CD4-positive, alpha-beta memory T cell (primary cell): ENCODE results near the gene NUP160. TPM values are rescaled to one million over a fixed set of nuclear protein-coding genes. Genes with fewer than 3 reads are reported as not detected.
"Not testable (repeated sequence)": the region's sequence is repeated elsewhere in the genome, so short reads cannot be mapped to it uniquely, and the experiment has no call there.

ENCODE experiments used
- CTCF ChIA-PET: fragments of 350-600 bp; sonication (Branson Sonifier 250); formaldehyde crosslinking; loops from one replicate; lab custom pipeline; 2021; ENCODE audit warnings: inconsistent platforms; ENCODE audit not compliant: partially characterized antibody; lab: Charles Lee
- POLR2A ChIA-PET: fragments of 350-600 bp; sonication (Branson Sonifier 250); formaldehyde crosslinking; loops from one replicate; lab custom pipeline; 2021; ENCODE audit not compliant: partially characterized antibody; lab: Charles Lee
- DNase-seq, 5 donors: peaks; one replicate each; pipeline versions ENCODE4 v3.0.0 to v3.0.0-alpha.2; 2020 to 2022; ENCODE audit warnings: mixed read lengths in 1 of 5
- H3K27ac ChIP-seq: one replicate; pipeline ENCODE4 v1.7.0; 2013; ENCODE audit warnings: low read depth, low read length
- H3K27me3 ChIP-seq: 2 replicates; pipeline ENCODE4 v1.7.0; 2013; ENCODE audit warnings: mild to moderate bottlenecking, low read length, moderate library complexity; ENCODE audit not compliant: insufficient read depth
- H3K36me3 ChIP-seq: 2 replicates; pipeline ENCODE4 v1.7.0; 2013; ENCODE audit warnings: mild to moderate bottlenecking, low read length, moderate library complexity; ENCODE audit not compliant: insufficient read depth
- H3K4me1 ChIP-seq: 2 replicates; pipeline ENCODE4 v1.7.0; 2013; ENCODE audit warnings: mild to moderate bottlenecking, low read length, moderate library complexity; ENCODE audit not compliant: insufficient read depth
- H3K4me3 ChIP-seq, 2 donors: one replicate each; pipeline ENCODE4 v1.7.0; 2013; ENCODE audit warnings: low read length in 2 of 2, mild to moderate bottlenecking in 1 of 2
- H3K9me3 ChIP-seq, 2 donors: one replicate each; pipeline ENCODE4 v1.7.0; 2013; ENCODE audit warnings: low read length in 2 of 2, control low read depth in 1 of 2; ENCODE audit not compliant: control insufficient read depth in 1 of 2
- H3K27ac Mint-ChIP-seq, 7 donors: one replicate each; pipeline ENCODE4 v1.8.0; 2020 to 2021; ENCODE audit warnings: mixed read lengths in 7 of 7, mild to moderate bottlenecking in 6 of 7, inconsistent platforms in 3 of 7, moderate library complexity in 3 of 7
- H3K27me3 Mint-ChIP-seq, 2 donors: one replicate each; pipeline ENCODE4 v1.8.0; 2020 to 2021; ENCODE audit warnings: mixed read lengths in 2 of 2
- H3K36me3 Mint-ChIP-seq, 2 donors: one replicate each; pipeline ENCODE4 v1.8.0; 2020 to 2021; ENCODE audit warnings: mixed read lengths in 2 of 2, inconsistent platforms in 1 of 2, mild to moderate bottlenecking in 1 of 2
- H3K4me1 Mint-ChIP-seq, 4 donors: one replicate each; pipeline ENCODE4 v1.8.0; 2020 to 2021; ENCODE audit warnings: mixed read lengths in 4 of 4, mild to moderate bottlenecking in 1 of 4
- H3K4me3 Mint-ChIP-seq, 8 donors: one replicate each; pipeline ENCODE4 v1.8.0; 2020 to 2021; ENCODE audit warnings: mixed read lengths in 8 of 8, mild to moderate bottlenecking in 7 of 8, moderate library complexity in 6 of 8, inconsistent platforms in 3 of 8
- H3K9me3 Mint-ChIP-seq, 8 donors: one replicate each; pipeline ENCODE4 v1.8.0; 2020 to 2021; ENCODE audit warnings: mixed read lengths in 8 of 8, mild to moderate bottlenecking in 5 of 8, inconsistent platforms in 3 of 8, moderate library complexity in 1 of 8
- intact Hi-C: fragments of 100-400 bp; cut with micrococcal nuclease; formaldehyde crosslinking; loops from one replicate; pipeline ENCODE4 v1.15.1; 2023
- polyA plus RNA-seq, 2 donors: library from polyadenylated mRNA; unstranded; fragments of 300-500 nt; fragmentation: Illumina TruSeq; gene quantifications; one replicate each; pipeline ENCODE4 v1.2.3, GENCODE V29; 2021
- total RNA-seq, 2 experiments: library from RNA; stranded (reverse); gene quantifications; one replicate each; pipeline ENCODE4 v1.2.3, GENCODE V29; 2021

The NUP160 gene
- total and polyA plus RNA-seq, 4 experiments from 2014 or later = 35.6 to 62.2 (median 51.0) TPM

DNA sequence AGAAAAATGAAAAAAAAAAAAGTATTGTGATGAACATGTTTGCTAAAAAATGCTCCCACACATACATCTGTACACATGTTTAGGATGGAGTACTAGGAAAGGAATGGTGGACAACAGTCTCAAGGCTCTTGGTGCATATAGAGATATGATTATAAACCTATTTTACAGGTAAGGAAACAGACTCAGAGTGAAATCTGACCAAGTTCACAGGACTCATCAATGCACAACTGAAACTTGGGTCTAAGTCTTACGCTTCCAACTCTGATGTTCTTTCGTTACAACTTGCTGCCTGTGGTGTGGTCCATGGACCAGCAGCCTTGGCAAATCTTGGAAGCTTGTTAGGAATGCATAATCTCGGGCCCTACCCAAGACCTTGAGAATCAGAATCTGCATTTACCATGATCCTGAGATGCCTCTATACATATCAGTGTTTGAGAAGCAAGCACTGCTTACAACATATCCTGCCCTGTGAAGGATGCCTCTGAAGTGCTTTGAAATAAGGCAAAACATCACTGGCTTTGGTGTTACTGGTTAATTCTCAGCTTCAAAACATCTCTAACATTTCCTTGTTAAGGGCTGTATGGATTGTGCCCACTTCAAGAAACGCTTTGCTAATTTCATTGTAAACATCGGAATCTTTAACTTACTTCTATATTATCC is 39.9 kb upstream of the NUP160 start:
- intact Hi-C loops = no loop called here
- no peaks in the 10 kb centered on the region for H3K27me3 Mint-ChIP-seq
- H3K27ac Mint-ChIP-seq = peak overlapping the region in 6 of 7 donors; percentile 8 to 68 (median 54)
- Histone ChIP-seq H3K4me1 (peaks cover 61% of the 10 kb centered on the region), H3K27me3 (no peaks in the 10 kb centered on the region), H3K36me3 (no peaks in the 10 kb centered on the region), H3K4me3 (no peak overlapping the region), H3K9me3 (no peaks in the 10 kb centered on the region), H3K27ac (no peak overlapping the region)
- peaks cover 0 to 2% (median 0%) of the 10 kb centered on the region in 8 donors for H3K9me3 Mint-ChIP-seq
- H3K4me1 Mint-ChIP-seq = peaks cover 40 to 59% (median 52%) of the 10 kb centered on the region in 4 donors
- H3K4me3 Mint-ChIP-seq = peak overlapping the region in 5 of 8 donors; percentile 9 to 54 (median 40)
- POLR2A ChIA-PET = no interaction called here
- CTCF ChIA-PET = interaction anchor here (1.0 to 1.2 kb wide), 4 partner anchors 10 to 220 kb away, joined by 3 to 4 read pairs (median 3); no protein-coding TSS in a partner anchor
- no peaks in the 10 kb centered on the region for H3K36me3 Mint-ChIP-seq
- DNase-seq = no peak

DNA sequence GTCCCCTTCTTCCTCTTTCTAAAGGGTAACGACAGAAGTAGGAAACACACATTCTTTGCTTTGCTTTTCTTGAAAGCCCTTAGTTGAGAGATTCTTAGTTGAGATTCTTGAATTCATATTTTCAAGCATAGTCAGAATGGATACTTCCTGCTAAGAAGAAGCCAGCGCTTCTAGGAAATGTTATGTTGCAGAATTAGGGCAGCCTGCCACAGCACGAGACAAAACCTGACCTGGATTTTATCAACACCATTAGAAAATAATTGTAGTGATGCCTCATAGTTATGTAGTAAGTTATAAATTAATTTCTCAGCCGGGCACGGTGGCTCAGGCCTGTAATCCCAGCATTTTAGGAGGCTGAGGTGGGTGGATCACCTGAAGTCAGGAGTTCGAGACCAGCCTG is 37.9 kb upstream of the NUP160 start:
- intact Hi-C loops = no loop called here
- peaks cover 61% of the 10 kb centered on the region for H3K4me1 ChIP-seq
- H3K4me3 Mint-ChIP-seq = peak overlapping the region in 7 of 8 donors; percentile 68 to 85 (median 75)
- H3K4me1 Mint-ChIP-seq = peaks cover 40 to 58% (median 52%) of the 10 kb centered on the region in 4 donors
- H3K4me3 ChIP-seq = no peak overlapping the region
- no peak overlapping the region for H3K27ac ChIP-seq
- no peaks in the 10 kb centered on the region for H3K9me3 ChIP-seq
- DNase-seq = peak in 4 of 5 donors; percentile 24 to 54 (median 42)
- no peaks in the 10 kb centered on the region for H3K36me3 ChIP-seq
- peak overlapping the region; percentile 86 to 97 (median 94) for H3K27ac Mint-ChIP-seq
- no peaks in the 10 kb centered on the region for H3K36me3 Mint-ChIP-seq
- no peaks in the 10 kb centered on the region for H3K27me3 ChIP-seq
- peaks cover 0 to 2% (median 0%) of the 10 kb centered on the region in 8 donors for H3K9me3 Mint-ChIP-seq
- ChIA-PET POLR2A (interaction anchor here (0.9 to 1.1 kb wide), 3 partner anchors 22 to 222 kb away, joined by 3 to 4 read pairs (median 3); partner anchors contain the start of gene NUP160), CTCF (interaction anchor here (0.8 kb wide), 1 partner anchor 32 kb away, joined by 3 read pairs; no protein-coding TSS in a partner anchor)
- no peaks in the 10 kb centered on the region for H3K27me3 Mint-ChIP-seq

DNA sequence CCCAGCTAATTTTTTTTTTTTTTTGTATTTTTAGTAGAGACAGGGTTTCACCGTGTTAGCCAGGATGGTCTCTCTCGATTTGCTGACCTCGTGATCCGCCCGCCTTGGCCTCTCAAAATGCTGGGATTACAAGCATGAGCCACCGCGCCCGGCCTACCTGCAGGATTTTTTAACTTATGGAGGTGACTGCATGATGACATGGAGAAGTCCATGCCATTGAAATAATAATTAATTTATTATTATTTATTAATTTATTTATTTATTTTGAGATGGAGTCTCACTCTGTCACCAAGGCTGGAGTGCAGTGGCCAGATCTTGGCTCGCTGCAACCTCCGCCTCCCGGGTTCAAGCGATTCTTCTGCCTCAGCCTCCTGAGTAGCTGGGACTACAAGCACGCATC is 34.3 kb upstream of the NUP160 start:
- H3K27me3 Mint-ChIP-seq, H3K36me3 Mint-ChIP-seq, H3K9me3 Mint-ChIP-seq, H3K4me3 ChIP-seq, H3K27ac Mint-ChIP-seq, H3K4me3 Mint-ChIP-seq, H3K27ac ChIP-seq, H3K9me3 ChIP-seq, H3K36me3 ChIP-seq, H3K27me3 ChIP-seq, intact Hi-C loops, POLR2A ChIA-PET, DNase-seq, CTCF ChIA-PET: not testable (repeated sequence)
- H3K4me1 ChIP-seq = peaks cover 32% of the 10 kb centered on the region
- H3K4me1 Mint-ChIP-seq = peaks cover 21 to 38% (median 28%) of the 10 kb centered on the region in 4 donors

DNA sequence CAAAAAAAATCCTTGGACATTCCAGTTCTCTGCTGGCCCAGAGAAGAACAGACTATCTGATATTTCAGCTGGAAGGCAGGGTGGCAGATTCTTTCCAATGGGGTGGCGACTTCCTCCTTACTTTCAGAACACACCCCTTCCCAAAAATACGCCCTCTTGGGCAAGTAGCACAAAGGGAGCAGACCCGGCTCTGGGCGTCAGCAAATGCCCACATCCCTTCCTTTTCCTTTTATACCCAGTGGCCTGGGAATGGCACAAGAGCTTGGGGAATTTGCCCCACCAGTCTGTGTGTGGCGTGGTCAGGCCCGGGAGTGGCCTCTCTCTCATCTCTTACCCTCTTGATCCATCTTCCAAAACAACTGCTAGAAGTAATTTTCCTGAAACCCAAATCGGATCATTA is 33.0 kb upstream of the NUP160 start:
- no peak overlapping the region for H3K27ac ChIP-seq
- H3K27ac Mint-ChIP-seq = no peak overlapping the region
- no peaks in the 10 kb centered on the region for H3K27me3 ChIP-seq
- H3K4me3 Mint-ChIP-seq = no peak overlapping the region
- ChIA-PET CTCF (no interaction called here), POLR2A (no interaction called here)
- intact Hi-C loops = no loop called here
- H3K36me3 Mint-ChIP-seq = no peaks in the 10 kb centered on the region
- DNase-seq = no peak
- no peaks in the 10 kb centered on the region for H3K36me3 ChIP-seq
- H3K9me3 Mint-ChIP-seq = peaks cover 0 to 17% (median 3%) of the 10 kb centered on the region in 8 donors
- H3K4me3 ChIP-seq = no peak overlapping the region
- H3K4me1 ChIP-seq = peaks cover 21% of the 10 kb centered on the region
- peaks cover 0 to 2% of the 10 kb centered on the region in 2 donors for H3K9me3 ChIP-seq
- H3K27me3 Mint-ChIP-seq = no peaks in the 10 kb centered on the region
- H3K4me1 Mint-ChIP-seq = peaks cover 20 to 30% (median 25%) of the 10 kb centered on the region in 4 donors

DNA sequence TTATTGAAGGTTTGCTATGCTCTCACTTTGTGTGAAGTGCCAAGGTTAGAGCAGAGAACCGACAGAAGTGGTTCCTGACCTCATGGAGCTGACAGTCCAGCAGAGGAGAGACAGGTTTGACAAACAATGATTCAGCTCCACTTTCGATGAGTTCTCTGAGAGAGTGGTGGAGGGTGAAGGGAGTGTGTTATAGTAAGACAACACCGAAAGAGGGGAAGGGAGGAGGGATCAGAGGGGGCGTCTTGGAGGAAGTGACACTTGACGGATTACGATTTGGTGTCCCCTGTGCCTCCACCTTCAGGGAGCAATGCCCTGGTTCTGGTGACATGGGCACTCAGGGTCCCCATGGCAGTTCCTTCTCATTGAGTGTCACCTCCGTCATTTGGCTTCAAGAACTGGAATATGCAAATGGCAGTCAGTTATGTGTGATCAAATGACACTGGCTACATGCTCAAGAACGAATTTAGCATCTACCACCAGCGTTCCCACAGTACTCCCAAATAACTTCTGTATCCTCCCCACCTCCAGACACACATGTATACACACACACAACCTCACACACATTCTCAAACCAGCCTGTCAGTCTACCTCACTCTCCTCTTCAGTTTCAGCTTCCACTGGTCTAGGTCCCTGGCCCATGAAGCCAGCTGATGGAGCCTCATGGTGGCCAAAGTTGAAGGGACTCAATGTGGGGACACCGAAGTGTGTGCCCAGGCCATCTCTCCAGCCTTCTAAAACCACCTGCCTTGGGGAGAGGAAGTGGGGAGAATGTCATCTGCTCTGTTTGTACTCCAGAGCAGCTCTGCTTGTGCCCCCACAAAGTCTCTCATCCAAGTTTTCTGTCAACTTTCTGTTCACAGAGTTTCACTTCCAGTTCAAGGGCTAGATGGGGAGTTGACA is 31.4 kb upstream of the NUP160 start:
- Mint-ChIP-seq H3K9me3 (peaks cover 0 to 23% (median 9%) of the 10 kb centered on the region in 8 donors), H3K4me3 (no peak overlapping the region), H3K36me3 (no peaks in the 10 kb centered on the region), H3K27me3 (no peaks in the 10 kb centered on the region), H3K4me1 (peaks cover 8 to 16% (median 12%) of the 10 kb centered on the region in 4 donors), H3K27ac (peak overlapping the region in 2 of 7 donors; percentile 36 to 73)
- no peak for DNase-seq
- peaks cover 0 to 7% of the 10 kb centered on the region in 2 donors for H3K9me3 ChIP-seq
- H3K36me3 ChIP-seq = no peaks in the 10 kb centered on the region
- ChIA-PET CTCF (interaction anchor here (0.5 kb wide), 1 partner anchor 78 kb away, joined by 3 read pairs; no protein-coding TSS in a partner anchor), POLR2A (interaction anchor here (1.5 kb wide), 1 partner anchor 11 kb away, joined by 6 read pairs; no protein-coding TSS in a partner anchor)
- peaks cover 5% of the 10 kb centered on the region for H3K4me1 ChIP-seq
- intact Hi-C loops = no loop called here
- H3K4me3 ChIP-seq = no peak overlapping the region
- no peak overlapping the region for H3K27ac ChIP-seq
- no peaks in the 10 kb centered on the region for H3K27me3 ChIP-seq

DNA sequence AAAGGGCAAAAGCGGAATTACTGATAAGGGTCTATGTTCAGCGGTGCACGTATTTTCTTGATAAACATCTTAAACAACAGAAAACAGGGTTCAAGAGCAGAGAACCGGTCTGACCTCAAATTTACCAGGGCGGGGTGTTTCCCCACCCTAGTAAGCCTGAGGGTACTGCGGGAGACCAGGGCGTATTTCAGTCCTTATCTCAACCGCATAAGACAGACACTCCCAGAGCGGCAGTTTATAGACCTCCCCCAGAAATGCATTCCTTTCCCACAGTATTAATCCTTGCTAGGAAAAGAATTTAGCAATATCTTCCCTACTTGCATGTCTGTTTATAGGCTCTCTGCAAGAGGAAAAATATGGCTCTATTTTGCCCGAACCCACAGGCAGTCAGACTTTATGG is 27.7 kb upstream of the NUP160 start:
- H3K4me3 ChIP-seq, intact Hi-C loops, POLR2A ChIA-PET, H3K36me3 ChIP-seq, H3K27me3 Mint-ChIP-seq, H3K4me3 Mint-ChIP-seq, DNase-seq, H3K9me3 ChIP-seq, H3K4me1 Mint-ChIP-seq, CTCF ChIA-PET, H3K36me3 Mint-ChIP-seq, H3K4me1 ChIP-seq, H3K27ac ChIP-seq, H3K27me3 ChIP-seq: not testable (repeated sequence)
- Mint-ChIP-seq H3K27ac (peak overlapping the region in 2 of 7 donors; percentile 68 to 70), H3K9me3 (peaks cover 0 to 26% (median 12%) of the 10 kb centered on the region in 8 donors)

DNA sequence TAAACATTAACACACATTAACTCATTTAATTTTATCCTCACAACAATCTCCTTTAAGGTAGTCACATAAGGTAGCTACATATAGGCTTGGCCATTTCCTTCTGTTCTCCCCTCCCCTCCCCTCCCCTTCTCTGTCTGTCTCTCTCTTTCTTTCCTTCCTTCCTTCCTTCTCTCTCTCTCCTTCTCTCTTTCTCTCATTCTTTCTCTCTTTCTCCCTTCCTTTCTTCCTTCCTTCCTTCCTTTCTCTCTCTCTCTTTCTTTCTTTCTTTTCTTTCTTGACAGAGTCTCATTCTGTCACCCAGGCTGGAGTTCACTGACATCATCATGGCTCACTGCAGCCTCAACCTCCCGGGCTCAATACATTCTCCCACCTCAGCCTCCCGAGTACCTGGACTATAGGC is 22.3 kb upstream of the NUP160 start:
- Mint-ChIP-seq H3K4me3 (no peak overlapping the region), H3K9me3 (peaks cover 0 to 5% (median 4%) of the 10 kb centered on the region in 8 donors), H3K36me3 (peaks cover 2 to 4% of the 10 kb centered on the region in 2 donors), H3K4me1 (peaks cover 0 to 8% (median 3%) of the 10 kb centered on the region in 4 donors), H3K27me3 (no peaks in the 10 kb centered on the region), H3K27ac (peak overlapping the region in 1 of 7 donors; percentile 60)
- Histone ChIP-seq H3K36me3 (no peaks in the 10 kb centered on the region), H3K27ac (no peak overlapping the region), H3K9me3 (no peaks in the 10 kb centered on the region), H3K4me3 (no peak overlapping the region), H3K27me3 (no peaks in the 10 kb centered on the region), H3K4me1 (no peaks in the 10 kb centered on the region)
- ChIA-PET CTCF (no interaction called here), POLR2A (no interaction called here)
- DNase-seq = no peak
- intact Hi-C loops = no loop called here
